CD4-positive, alpha-beta T cell treated with Interleukin-6 for 4 hours (primary cell): ENCODE results near the gene ATXN1L.
"Not testable (repeated sequence)": the region's sequence is repeated elsewhere in the genome, so short reads cannot be mapped to it uniquely, and the experiment has no call there.

Experiments used
- DNase-seq: peaks from one replicate; pipeline ENCODE4 v3.0.0-alpha.2; 2020; ENCODE audit warnings: mixed read lengths

Gene ATXN1L

GRCh38 chr16:71845639-71846430 lies at the start of gene ATXN1L:
TSS of gene ATXN1L (plus strand) at chr16:71845976. CDS start at chr16:71849741, 3,765 bp downstream.
- peak; percentile 90 for DNase-seq

- DNase-seq = no peak
Observed at GRCh38 chr16:71796501-71797097, 49.2 kb upstream of the ATXN1L start.

GRCh38 chr16:71803305-71803690 lies 42.5 kb upstream of the ATXN1L start:
- DNase-seq = no peak

GRCh38 chr16:71807905-71808592 lies 37.7 kb upstream of the ATXN1L start:
- DNase-seq = peak; percentile 43

GRCh38 chr16:71808593-71809459 lies 37.0 kb upstream of the ATXN1L start, which contains the start of gene AP1G1:
TSS of gene AP1G1 (minus strand) at chr16:71808834. CDS start at chr16:71789479, 19,355 bp downstream.
- peak; percentile 95 for DNase-seq

- not testable (repeated sequence) for DNase-seq
Observed at GRCh38 chr16:71810155-71810530, 35.6 kb upstream of the ATXN1L start.

- DNase-seq = no peak
Observed at GRCh38 chr16:71811261-71811803, 34.4 kb upstream of the ATXN1L start.

- not testable (repeated sequence) for DNase-seq
Observed at GRCh38 chr16:71817155-71817500, 28.6 kb upstream of the ATXN1L start.

- no peak for DNase-seq
Observed at GRCh38 chr16:71826533-71827017, 19.2 kb upstream of the ATXN1L start.

GRCh38 chr16:71830359-71830758 lies 15.4 kb upstream of the ATXN1L start:
- DNase-seq = no peak

GRCh38 chr16:71831698-71832097 lies 14.1 kb upstream of the ATXN1L start:
- not testable (repeated sequence) for DNase-seq

- DNase-seq = not testable (repeated sequence)
Observed at GRCh38 chr16:71832112-71832511, 13.7 kb upstream of the ATXN1L start.

- DNase-seq = no peak
Observed at GRCh38 chr16:71834291-71834690, 11.5 kb upstream of the ATXN1L start.

GRCh38 chr16:71837150-71837549 lies 8.6 kb upstream of the ATXN1L start:
- DNase-seq = no peak

GRCh38 chr16:71840052-71840451 lies 5.7 kb upstream of the ATXN1L start:
- no peak for DNase-seq

- no peak for DNase-seq
Observed at GRCh38 chr16:71843572-71843971, 2.2 kb upstream of the ATXN1L start.

GRCh38 chr16:71846431-71846830 lies 655 bp downstream of the ATXN1L start:
- DNase-seq = peak; percentile 9

- DNase-seq = no peak
Observed at GRCh38 chr16:71847096-71847495, 1.3 kb downstream of the ATXN1L start.

- DNase-seq = no peak
Observed at GRCh38 chr16:71848622-71849021, 2.8 kb downstream of the ATXN1L start.

- DNase-seq = no peak
Observed at GRCh38 chr16:71851746-71852145, 6.0 kb downstream of the ATXN1L start.

GRCh38 chr16:71852158-71852557 lies 6.4 kb downstream of the ATXN1L start:
- DNase-seq = no peak

GRCh38 chr16:71852561-71852960 lies 6.8 kb downstream of the ATXN1L start:
- DNase-seq = no peak
